ENCODE results near the gene CAV1. TPM values are rescaled to one million over a fixed set of nuclear protein-coding genes. Genes with fewer than 3 reads are reported as not detected.
A peak's percentile ranks its signal among the peaks of the same experiment; 100 is the strongest.

Gene CAV1
- total RNA-seq, 4 donors from 2014 or later, result 301 to 490 (median 321) TPM

- TF ChIP-seq CTCF (IDR thresholded peaks at IDR 0.05), result peak in 1 of 6 experiments; percentile 28
- TF ChIP-seq POLR2A (IDR thresholded peaks at IDR 0.05), result no peak
- H3K36me3 ChIP-seq, result no peaks in the 10 kb centered on the region
- peak overlapping the region; percentile 53 to 65 (median 55) for H3K27ac ChIP-seq
- WGBS, 2 donors, result 13 to 20% methylated on average over 1 of the region's 1 CpG
- H3K4me1 ChIP-seq, result peaks cover 16 to 22% of the 10 kb centered on the region in 2 donors
- no peak for DNase-seq
- H3K9me3 ChIP-seq, result no peaks in the 10 kb centered on the region
- H3K27me3 ChIP-seq, result no peaks in the 10 kb centered on the region
- peak overlapping the region in 1 of 3 donors; percentile 5 for H3K4me3 ChIP-seq (replicated peaks in 1 of 3)
- intact Hi-C loops (cut with DNase I), result loop anchor here (2.0 kb wide), 1 partner anchor 219 kb away; no protein-coding TSS in a partner anchor
Measured at GRCh38 chr7:116592041-116592355, 67.2 kb downstream of the CAV1 start.

- peak; percentile 77 to 82 for DNase-seq
- intact Hi-C loops (cut with DNase I), result loop anchor here (2.0 kb wide), 1 partner anchor 218 kb away; no protein-coding TSS in a partner anchor
- TF ChIP-seq CTCF (IDR thresholded peaks at IDR 0.05) (no peak), POLR2A (IDR thresholded peaks at IDR 0.05) (peak in 1 of 2 donors; percentile 65)
- H3K27ac ChIP-seq, result peak overlapping the region; percentile 53 to 65 (median 55)
- H3K4me1 ChIP-seq, result peaks cover 16 to 22% of the 10 kb centered on the region in 2 donors
- H3K4me3 ChIP-seq (replicated peaks in 1 of 3), result peak overlapping the region in 1 of 3 donors; percentile 5
- H3K9me3 ChIP-seq, result no peaks in the 10 kb centered on the region
- no peaks in the 10 kb centered on the region for H3K27me3 ChIP-seq
- 16 to 17% methylated on average over 8 of the region's 8 CpGs for WGBS, 2 donors
- H3K36me3 ChIP-seq, result no peaks in the 10 kb centered on the region
Measured at GRCh38 chr7:116592445-116592844, 67.6 kb downstream of the CAV1 start.

- H3K36me3 ChIP-seq, result no peaks in the 10 kb centered on the region
- peaks cover 16 to 18% of the 10 kb centered on the region in 2 donors for H3K4me1 ChIP-seq
- 84 to 88% methylated on average over 5 of the region's 5 CpGs for WGBS, 2 donors
- peak overlapping the region in 2 of 3 donors; percentile 53 to 55 for H3K27ac ChIP-seq
- TF ChIP-seq POLR2A (IDR thresholded peaks at IDR 0.05) (no peak), CTCF (IDR thresholded peaks at IDR 0.05) (no peak)
- H3K27me3 ChIP-seq, result no peaks in the 10 kb centered on the region
- DNase-seq, result no peak
- intact Hi-C loops (cut with DNase I), result loop anchor here (2.0 kb wide), 1 partner anchor 217 kb away; no protein-coding TSS in a partner anchor
- no peaks in the 10 kb centered on the region for H3K9me3 ChIP-seq
- H3K4me3 ChIP-seq (replicated peaks in 1 of 3), result no peak overlapping the region
Measured at GRCh38 chr7:116593359-116594075, 68.7 kb downstream of the CAV1 start.

- Histone ChIP-seq H3K27me3 (no peaks in the 10 kb centered on the region), H3K27ac (no peak overlapping the region), H3K9me3 (no peaks in the 10 kb centered on the region), H3K36me3 (no peaks in the 10 kb centered on the region), H3K4me1 (peaks cover 14 to 16% of the 10 kb centered on the region in 2 donors), H3K4me3 (replicated peaks in 1 of 3) (no peak overlapping the region)
- intact Hi-C loops (cut with DNase I), result no loop called here
- TF ChIP-seq POLR2A (IDR thresholded peaks at IDR 0.05), result no peak
- TF ChIP-seq CTCF (IDR thresholded peaks at IDR 0.05), result no peak
- no peak for DNase-seq
- WGBS, 2 donors, result 98% methylated on average over 9 of the region's 9 CpGs
Measured at GRCh38 chr7:116595063-116595462, 70.2 kb downstream of the CAV1 start.

GRCh38 chr7:116597384-116597783, 72.5 kb downstream of the CAV1 start:
- TF ChIP-seq CTCF (IDR thresholded peaks at IDR 0.05), result no peak
- no peak for TF ChIP-seq POLR2A (IDR thresholded peaks at IDR 0.05)
- Histone ChIP-seq H3K36me3 (no peaks in the 10 kb centered on the region), H3K4me3 (replicated peaks in 1 of 3) (no peak overlapping the region), H3K4me1 (peaks cover 12 to 13% of the 10 kb centered on the region in 2 donors), H3K27ac (no peak overlapping the region), H3K27me3 (no peaks in the 10 kb centered on the region), H3K9me3 (no peaks in the 10 kb centered on the region)
- intact Hi-C loops (cut with DNase I), result no loop called here
- no peak for DNase-seq
- WGBS, 2 donors, result 91 to 95% methylated on average over 6 of the region's 6 CpGs

Measured in thyroid gland (tissue), 4 donors.